Stimulated activated CD4-positive, alpha-beta T cell treated with anti-CD3 and anti-CD28 coated beads, Interleukin-2, amount 100 ng/mL, for 24 hours (primary cell): ENCODE data around the gene RAB1B.

Experiments used
- DNase-seq, 2 donors: peaks; one replicate each; pipeline ENCODE4 v3.0.0-alpha.2; 2020

Gene RAB1B

GRCh38 chr11:66268244-66268951 is at the start of gene RAB1B:
TSS of gene RAB1B (plus strand) at chr11:66268639. CDS start at chr11:66268680, 41 bp downstream.
- peak; percentile 100 for DNase-seq

- DNase-seq: no peak
These were observed 49.4 kb upstream of the RAB1B start for GRCh38 chr11:66218846-66219620.

- DNase-seq: no peak
These were observed 48.4 kb upstream of the RAB1B start for GRCh38 chr11:66219846-66220565.

- no peak for DNase-seq
These were observed 47.9 kb upstream of the RAB1B start for GRCh38 chr11:66220566-66220935.

- DNase-seq: no peak
These were observed 47.4 kb upstream of the RAB1B start for GRCh38 chr11:66221012-66221411.

GRCh38 chr11:66221726-66222236 is 46.7 kb upstream of the RAB1B start:
- DNase-seq: peak in 1 of 2 donors; percentile 13

- peak; percentile 92 to 94 for DNase-seq
These were observed 45.9 kb upstream of the RAB1B start for GRCh38 chr11:66222358-66223149.

GRCh38 chr11:66224226-66224855 is 44.1 kb upstream of the RAB1B start:
- DNase-seq: no peak

GRCh38 chr11:66225066-66225465 is 43.4 kb upstream of the RAB1B start:
- DNase-seq: no peak

GRCh38 chr11:66226101-66226500 is 42.3 kb upstream of the RAB1B start:
- DNase-seq: no peak

- DNase-seq: no peak
These were observed 40.7 kb upstream of the RAB1B start for GRCh38 chr11:66227700-66228099.

- DNase-seq: no peak
These were observed 39.9 kb upstream of the RAB1B start for GRCh38 chr11:66228521-66228920.

GRCh38 chr11:66230156-66230555 is 38.3 kb upstream of the RAB1B start:
- no peak for DNase-seq

GRCh38 chr11:66230978-66231377 is 37.5 kb upstream of the RAB1B start:
- DNase-seq: no peak

- no peak for DNase-seq
These were observed 36.9 kb upstream of the RAB1B start for GRCh38 chr11:66231561-66231960.

GRCh38 chr11:66232769-66233168 is 35.7 kb upstream of the RAB1B start:
- DNase-seq: no peak

- DNase-seq: no peak
These were observed 35.1 kb upstream of the RAB1B start for GRCh38 chr11:66233301-66233700.

- no peak for DNase-seq
These were observed 33.3 kb upstream of the RAB1B start for GRCh38 chr11:66235141-66235540.

- DNase-seq: no peak
These were observed 30.6 kb upstream of the RAB1B start for GRCh38 chr11:66237867-66238266.

- no peak for DNase-seq
These were observed 29.5 kb upstream of the RAB1B start for GRCh38 chr11:66238786-66239413.

GRCh38 chr11:66239511-66239910 is 28.9 kb upstream of the RAB1B start:
- no peak for DNase-seq
